A549 (cell line): ENCODE results near the gene EBI3. TPM values are rescaled to one million over a fixed set of nuclear protein-coding genes. Genes with fewer than 3 reads are reported as not detected.

Experiments
- ATAC-seq, 2 experiments: fragments of 200-7000 bp in 1 of 2; fragments of >200 bp in 1 of 2; cut with Nextera tagmentation in 1 of 2; cut with Tn5 transposase in 1 of 2; 3 replicates each; pipeline versions ENCODE4 v1.8.0 to v1.9.1; 2018 to 2020; ENCODE audit warnings: mild to moderate bottlenecking in 1 of 2, moderate library complexity in 1 of 2
- CTCF ChIA-PET: fragments of 300-600 bp; sonication (Branson Sonifier 250); formaldehyde crosslinking; extraction: SDS; loops from one replicate; lab custom pipeline; 2021; ENCODE audit warnings: antibody characterized with exemption, inconsistent platforms; lab: Yijun Ruan, JAX
- POLR2A ChIA-PET: fragments of 350-600 bp; formaldehyde crosslinking; extraction: SDS; loops from one replicate; lab custom pipeline; 2021; ENCODE audit warnings: antibody characterized with exemption, inconsistent platforms; lab: Yijun Ruan, JAX
- DNase-seq, 2 experiments: peaks; one replicate each; pipeline versions ENCODE4 v3.0.0 to v3.0.0-alpha.2; 2011 to 2016; ENCODE audit warnings: low read depth in 1 of 2, low spot score in 1 of 2
- FAIRE-seq: peaks from 2 replicates; lab custom pipeline; 2011; peaks lifted over from hg19 to GRCh38; lab: Jason Lieb, UNC
- H3K27ac ChIP-seq, 2 experiments: fragments of >200 bp; sonication (Bioruptor Twin); formaldehyde crosslinking; 3 replicates each; pipeline ENCODE4 v1.5.1; 2016 to 2017
- H3K4me1 ChIP-seq: fragments of >200 bp; sonication (Bioruptor Twin); formaldehyde crosslinking; 3 replicates; pipeline ENCODE4 v1.6.1; 2016
- H3K4me2 ChIP-seq: fragments of >200 bp; sonication (Bioruptor Twin); formaldehyde crosslinking; 3 replicates; pipeline ENCODE4 v1.6.1; 2016
- H3K4me3 ChIP-seq: fragments of >200 bp; sonication (Bioruptor Twin); formaldehyde crosslinking; 3 replicates; pipeline ENCODE4 v1.5.1; 2016
- H3K9me3 ChIP-seq: fragments of >200 bp; sonication (Bioruptor Twin); formaldehyde crosslinking; 3 replicates; pipeline ENCODE4 v1.6.1; 2016
- BCL3 ChIP-seq: fragments of >200 bp; sonication (Bioruptor Twin); formaldehyde crosslinking; IDR thresholded peaks from 3 replicates; pipeline ENCODE4 v1.6.1; 2016
- CBX8 ChIP-seq: fragments of 200-600 bp; sonication (generic); IDR thresholded peaks from 2 replicates; pipeline ENCODE4 v1.6.1; 2016
- HDAC2 ChIP-seq: fragments of 200-600 bp; sonication (generic); IDR thresholded peaks from 2 replicates; pipeline ENCODE4 v1.6.1; 2016
- HMGXB4 ChIP-seq: fragments of 250-450 bp; sonication (Bioruptor Pico); IDR thresholded peaks from 2 replicates; pipeline ENCODE4 v1.5.0; 2021; ENCODE audit warnings: mild to moderate bottlenecking, moderate library complexity, borderline replicate concordance
- HOXB13 ChIP-seq: fragments of 250-450 bp; sonication (Bioruptor Pico); IDR thresholded peaks from 2 replicates; pipeline ENCODE4 v1.5.0; 2020; ENCODE audit warnings: low read depth, mild to moderate bottlenecking, moderate library complexity
- JUN ChIP-seq, 2 experiments: fragments of >200 bp; sonication (Bioruptor Twin); formaldehyde crosslinking; IDR thresholded peaks; 2 replicates in 1 of 2; 3 replicates in 1 of 2; pipeline ENCODE4 v1.6.1; 2016 to 2017
- JUNB ChIP-seq: fragments of >200 bp; sonication (Bioruptor Twin); formaldehyde crosslinking; IDR thresholded peaks from 2 replicates; pipeline ENCODE4 v1.6.1; 2016
- KDM5A ChIP-seq: fragments of 200-600 bp; sonication (generic); IDR thresholded peaks from 2 replicates; pipeline ENCODE4 v1.6.1; 2016; ENCODE audit warnings: antibody characterized with exemption, mild to moderate bottlenecking
- MAFK ChIP-seq: fragments of 450-650 bp; IDR thresholded peaks from 2 replicates; pipeline ENCODE4 v1.6.1; 2014; ENCODE audit not compliant: partially characterized antibody
- MAZ ChIP-seq: fragments of 150-350 bp; IDR thresholded peaks from 2 replicates; pipeline ENCODE4 v1.6.1; 2014; ENCODE audit warnings: antibody characterized with exemption, low read depth, low read length, borderline replicate concordance
- NFE2L2 ChIP-seq: fragments of 150-350 bp; conservative IDR thresholded peaks from 2 replicates; pipeline ENCODE4 v1.6.1; 2014; ENCODE audit warnings: low read length
- NPAS2 ChIP-seq: fragments of 250-450 bp; sonication (Bioruptor Pico); IDR thresholded peaks from 2 replicates; pipeline ENCODE4 v1.8.0; 2022; ENCODE audit warnings: mild to moderate bottlenecking, moderate library complexity, borderline replicate concordance
- NR3C1 ChIP-seq: fragments of >200 bp; sonication (Bioruptor Twin); formaldehyde crosslinking; IDR thresholded peaks from 3 replicates; pipeline ENCODE4 v1.6.1; 2017
- RAD21 ChIP-seq, 2 experiments: fragments of >200 bp in 1 of 2; sonication (Bioruptor Twin) in 1 of 2; formaldehyde crosslinking in 1 of 2; IDR thresholded peaks in 1 of 2; conservative IDR thresholded peaks in 1 of 2; 2 replicates in 1 of 2; 3 replicates in 1 of 2; pipeline ENCODE4 v1.6.1; 2012 to 2018; ENCODE audit warnings: inconsistent platforms in 1 of 2
- REST ChIP-seq: fragments of 200-600 bp; sonication (generic); IDR thresholded peaks from 2 replicates; pipeline ENCODE4 v1.6.1; 2016; ENCODE audit warnings: antibody characterized with exemption, mild to moderate bottlenecking, moderate library complexity
- RFX5 ChIP-seq: fragments of 450-650 bp; IDR thresholded peaks from 2 replicates; pipeline ENCODE4 v1.7.1; 2014; ENCODE audit warnings: antibody characterized with exemption, mild to moderate bottlenecking, moderate library complexity
- RNF2 ChIP-seq: fragments of 200-600 bp; sonication (generic); IDR thresholded peaks from 2 replicates; pipeline ENCODE4 v1.6.1; 2016; ENCODE audit warnings: low read depth, mild to moderate bottlenecking, antibody characterized with exemption, moderate library complexity, borderline replicate concordance
- SREBF2 ChIP-seq: fragments of 450-650 bp; IDR thresholded peaks from 2 replicates; pipeline ENCODE4 v1.6.1; 2014; ENCODE audit warnings: mild to moderate bottlenecking, moderate library complexity
- USF2 ChIP-seq: fragments of 450-650 bp; IDR thresholded peaks from 2 replicates; pipeline ENCODE4 v1.6.1; 2014; ENCODE audit warnings: antibody characterized with exemption
- ZC3H11A ChIP-seq: fragments of 450-650 bp; IDR thresholded peaks from 2 replicates; pipeline ENCODE4 v1.6.1; 2014; ENCODE audit warnings: antibody characterized with exemption, mild to moderate bottlenecking
- WGBS: methylation state at CpG from one replicate; pipeline ENCODE4 v1.1.6; 2017; ENCODE audit errors: missing lambda C conversion rate; 5-methylcytosine and 5-hydroxymethylcytosine counted together
- polyA plus RNA-seq, 4 experiments: library from polyadenylated mRNA; depleted of rRNA in 3 of 4; stranded (reverse); fragments of >200 nt; fragmentation: RNase III in 1 of 4; extraction: RNeasy Plus Mini Kit Qiagen cat#74134 plus additional on column Dnase treatment in 1 of 4; gene quantifications; 2 replicates in 3 of 4; 3 replicates in 1 of 4; pipeline ENCODE4 v1.2.3, GENCODE V29; 2011 to 2017
- TF ChIP-seq, protein P1 (sequence below): fragments of >200 bp; sonication (Bioruptor Twin); formaldehyde crosslinking; IDR thresholded peaks from 2 replicates; pipeline ENCODE4 v1.6.1; 2016

Gene EBI3
- polyA plus RNA-seq, 2 of the 4 experiments (the other 2 are of a cell fraction), result 1.1 to 3.6 TPM

- Histone ChIP-seq H3K4me3 (peak overlapping the region; percentile 47), H3K4me2 (peak overlapping the region; percentile 95), H3K4me1 (peaks cover 2% of the 10 kb centered on the region; the same call in 1 of the 3 replicates), H3K27ac (peak overlapping the region in 1 of 2 experiments; percentile 67; a peak in 3 of 6 replicates), H3K9me3 (no peaks in the 10 kb centered on the region)
- ChIA-PET POLR2A (no interaction called here), CTCF (interaction anchor here (0.6 to 1.5 kb wide), 4 partner anchors 13 to 153 kb away, joined by 3 to 5 read pairs (median 4); no protein-coding TSS in a partner anchor)
- FAIRE-seq (no peak), ATAC-seq (peak in 1 of 2 experiments; percentile 50; a peak in 3 of 6 replicates), DNase-seq (no peak)
- 42% methylated on average over 17 of the region's 71 CpGs for WGBS
- TF ChIP-seq HOXB13 (CRISPR knock-in tag) (no peak), JUN (IDR thresholded peaks at IDR 0.05) (no peak), KDM5A (no peak), HDAC2 (0 out of 2 replicates have a peak, but pooled peaks have one; percentile 32), RNF2 (no peak), BCL3 (no peak), CBX8 (no peak)
Observed at GRCh38 chr19:4279530-4280422, 50.5 kb downstream of the EBI3 start.

DNA sequence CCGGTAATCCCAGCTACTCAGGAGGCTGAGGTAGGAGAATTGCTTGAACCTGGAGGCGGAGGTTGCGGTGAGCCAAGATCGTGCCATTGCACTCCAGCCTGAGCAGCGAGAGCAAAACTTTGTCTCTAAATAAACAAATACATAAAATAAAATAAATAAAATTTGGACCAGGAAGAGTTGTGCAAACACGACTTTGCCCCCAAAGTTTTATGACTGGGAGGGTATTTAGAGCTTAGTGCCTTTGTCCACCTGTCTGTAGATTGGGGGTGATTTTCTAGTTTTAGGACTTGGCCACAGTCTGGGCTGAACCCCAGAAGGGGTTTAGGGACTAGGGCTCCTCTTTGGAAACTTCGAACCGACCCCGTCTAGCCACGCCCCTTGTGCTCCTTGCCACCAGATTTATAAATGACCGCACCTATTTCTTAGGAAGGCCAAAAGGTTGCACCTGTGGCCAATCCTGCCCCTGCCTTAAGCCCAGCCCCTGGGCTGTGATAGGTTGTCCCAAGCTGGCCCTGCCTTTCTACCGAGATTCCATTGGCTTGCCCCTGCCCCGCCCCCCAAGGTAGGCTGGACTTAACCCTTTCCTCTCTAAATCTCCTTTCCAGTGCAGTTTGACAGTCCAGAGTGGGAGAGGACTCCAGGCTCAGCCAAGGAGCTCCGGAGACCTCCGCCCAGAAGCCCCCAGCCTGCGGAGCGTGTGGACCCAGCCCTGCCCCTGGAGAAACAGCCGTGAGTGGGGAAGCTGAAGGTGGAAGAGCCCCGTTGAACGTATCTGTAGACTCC, 55.0 kb downstream of the EBI3 start:
- Histone ChIP-seq H3K4me1 (peaks cover 2% of the 10 kb centered on the region; the same call in 1 of the 3 replicates), H3K9me3 (no peaks in the 10 kb centered on the region), H3K4me3 (peak overlapping the region; percentile 17; the same call in 1 of the 3 replicates), H3K4me2 (peak overlapping the region; percentile 72), H3K27ac (no peak overlapping the region)
- ChIA-PET POLR2A (no interaction called here), CTCF (interaction anchor here (0.6 to 1.4 kb wide), 4 partner anchors 17 to 280 kb away, joined by 3 to 4 read pairs (median 3); no protein-coding TSS in a partner anchor)
- peak; percentile 94 to 96 for ATAC-seq
- no peak for FAIRE-seq
- TF ChIP-seq RAD21 (conservative IDR thresholded peaks at IDR 0.05 in 1 of 2, IDR thresholded peaks at IDR 0.05 in 1 of 2) (no peak), USF2 (no peak), CBX8 (no peak), NPAS2 (CRISPR knock-in tag) (no peak), MAFK (no peak), JUNB (no peak), MAZ (no peak), REST (no peak), ZC3H11A (no peak), SREBF2 (no peak), RFX5 (no peak), NFE2L2 (no peak), JUN (IDR thresholded peaks at IDR 0.05) (no peak), NR3C1 (no peak), HMGXB4 (CRISPR knock-in tag) (no peak)
- TF ChIP-seq, protein P1, sequence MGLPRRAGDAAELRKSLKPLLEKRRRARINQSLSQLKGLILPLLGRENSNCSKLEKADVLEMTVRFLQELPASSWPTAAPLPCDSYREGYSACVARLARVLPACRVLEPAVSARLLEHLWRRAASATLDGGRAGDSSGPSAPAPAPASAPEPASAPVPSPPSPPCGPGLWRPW, result no peak
- peak; percentile 84 to 93 for DNase-seq
- WGBS, result 13% methylated on average over 17 of the region's 20 CpGs
